Body of pancreas (tissue), 4 donors: ENCODE measurements around the gene CIRBP. TPM values are rescaled to one million over a fixed set of nuclear protein-coding genes. Genes with fewer than 3 reads are reported as not detected.

Source experiments
- ATAC-seq: fragments of 150-250 bp; one replicate; pipeline ENCODE4 v1.9.1; 2016
- DNase-seq, 4 donors: peaks; one replicate each; pipeline ENCODE4 v3.0.0-alpha.2; 2019
- H3K27ac ChIP-seq, 4 donors: fragments of 200-600 bp; sonication (generic); 1 replicate in 3 of 4; 2 replicates in 1 of 4; pipeline versions ENCODE4 v1.5.1 to v1.6.1; 2016 to 2019; ENCODE audit warnings: mild to moderate bottlenecking in 1 of 4, mixed read lengths in 1 of 4, moderate library complexity in 1 of 4
- H3K27me3 ChIP-seq, 2 donors: fragments of 200-600 bp; sonication (generic); one replicate each; pipeline ENCODE4 v1.6.0; 2016; ENCODE audit warnings: mild to moderate bottlenecking in 1 of 2
- H3K36me3 ChIP-seq, 2 donors: fragments of 200-600 bp; sonication (generic); replicated peaks in 1 of 2; 2 replicates each; pipeline ENCODE4 v1.5.1; 2016; ENCODE audit warnings: low read depth in 2 of 2; ENCODE audit not compliant: insufficient read depth in 1 of 2
- H3K4me1 ChIP-seq: fragments of 200-600 bp; sonication (generic); one replicate; pipeline ENCODE4 v1.6.0; 2016
- H3K4me3 ChIP-seq, 2 donors: fragments of 200-600 bp; sonication (generic); 1 replicate in 1 of 2; 2 replicates in 1 of 2; pipeline ENCODE4 v1.5.1; 2016 to 2019
- H3K9me3 ChIP-seq, 3 donors: fragments of 200-600 bp; sonication (generic); 1 replicate in 2 of 3; 2 replicates in 1 of 3; pipeline ENCODE4 v1.5.1; 2016
- CTCF ChIP-seq, 7 experiments: fragments of 450-650 bp in 4 of 7; fragments of 200-600 bp in 3 of 7; sonication (generic) in 3 of 7; IDR thresholded peaks; one replicate each; pipeline ENCODE4 v1.5.1; 2016 to 2019; ENCODE audit warnings: antibody characterized with exemption in 7 of 7
- POLR2A ChIP-seq, 3 donors: fragments of 450-650 bp; IDR thresholded peaks; one replicate each; pipeline ENCODE4 v1.6.1; 2016; ENCODE audit warnings: antibody characterized with exemption in 3 of 3, mild to moderate bottlenecking in 2 of 3
- WGBS, 2 donors: methylation state at CpG; one replicate each; pipeline ENCODE4 v1.1.5; 2017; 5-methylcytosine and 5-hydroxymethylcytosine counted together
- intact Hi-C: fragments of 100-400 bp; cut with DNase I; formaldehyde crosslinking; loops from one replicate; pipeline ENCODE4 v1.15.1; 2023
- total RNA-seq, 2 donors: library from RNA; depleted of rRNA; stranded (reverse); fragments of >200 nt; gene quantifications; one replicate each; pipeline ENCODE4 v1.1.0, GENCODE V29; 2016

The CIRBP gene
- total RNA-seq, 2 donors from 2014 or later: 582 to 630 TPM

- DNase-seq (peak; percentile 97 to 99 (median 98)), ATAC-seq (peak; percentile 72)
- intact Hi-C loops: no loop called here
- no peak overlapping the region for H3K4me3 ChIP-seq
- H3K27me3 ChIP-seq: no peaks in the 10 kb centered on the region
- H3K36me3 ChIP-seq: peaks cover 1 to 6% of the 10 kb centered on the region in 2 donors
- WGBS, 2 donors: 5 to 15% methylated on average over 10 to 25 of the region's 28 CpGs
- TF ChIP-seq POLR2A (IDR thresholded peaks at IDR 0.05): peak; percentile 90 to 98 (median 98)
- TF ChIP-seq CTCF (IDR thresholded peaks at IDR 0.05): peak in 2 of 7 experiments; percentile 5 to 7
- no peaks in the 10 kb centered on the region for H3K9me3 ChIP-seq
- H3K27ac ChIP-seq: peak overlapping the region; percentile 98 to 100 (median 98)
- H3K4me1 ChIP-seq: peaks cover 88% of the 10 kb centered on the region
These were observed 7.1 kb upstream of the CIRBP start for GRCh38 chr19:1261798-1262622.

- 46 to 47% methylated on average over 17 to 19 of the region's 21 CpGs for WGBS, 2 donors
- ATAC-seq (no peak), DNase-seq (no peak)
- peak in 1 of 7 experiments; percentile 2 for TF ChIP-seq CTCF (IDR thresholded peaks at IDR 0.05)
- TF ChIP-seq POLR2A (IDR thresholded peaks at IDR 0.05): no peak
- Histone ChIP-seq H3K27ac (peak overlapping the region; percentile 98 to 100 (median 98)), H3K4me1 (peaks cover 90% of the 10 kb centered on the region), H3K36me3 (peaks cover 0 to under 1% of the 10 kb centered on the region in 2 donors), H3K4me3 (no peak overlapping the region), H3K9me3 (no peaks in the 10 kb centered on the region), H3K27me3 (no peaks in the 10 kb centered on the region)
- intact Hi-C loops: no loop called here
These were observed 6.5 kb upstream of the CIRBP start for GRCh38 chr19:1262623-1263123.

- H3K4me1 ChIP-seq: peaks cover 90% of the 10 kb centered on the region
- no peaks in the 10 kb centered on the region for H3K36me3 ChIP-seq
- no peak for DNase-seq
- no peaks in the 10 kb centered on the region for H3K9me3 ChIP-seq
- 75 to 83% methylated on average over 1 to 5 of the region's 5 CpGs for WGBS, 2 donors
- TF ChIP-seq POLR2A (IDR thresholded peaks at IDR 0.05) (no peak), CTCF (IDR thresholded peaks at IDR 0.05) (no peak)
- no peak overlapping the region for H3K4me3 ChIP-seq
- peak overlapping the region; percentile 98 to 100 (median 98) for H3K27ac ChIP-seq
- H3K27me3 ChIP-seq: no peaks in the 10 kb centered on the region
- no peak for ATAC-seq
- intact Hi-C loops: no loop called here
These were observed 5.9 kb upstream of the CIRBP start for GRCh38 chr19:1263188-1263587.

- H3K27ac ChIP-seq: peak overlapping the region; percentile 55 to 100 (median 90)
- DNase-seq (peak; percentile 66 to 84 (median 71)), ATAC-seq (no peak)
- H3K27me3 ChIP-seq: no peaks in the 10 kb centered on the region
- H3K4me3 ChIP-seq: no peak overlapping the region
- peaks cover 80% of the 10 kb centered on the region for H3K4me1 ChIP-seq
- intact Hi-C loops: no loop called here
- WGBS, 2 donors: 77 to 84% methylated on average over 17 to 26 of the region's 26 CpGs
- TF ChIP-seq POLR2A (IDR thresholded peaks at IDR 0.05) (no peak), CTCF (IDR thresholded peaks at IDR 0.05) (no peak)
- H3K36me3 ChIP-seq: no peaks in the 10 kb centered on the region
- no peaks in the 10 kb centered on the region for H3K9me3 ChIP-seq
These were observed 4.1 kb upstream of the CIRBP start for GRCh38 chr19:1264801-1265614.
